ENCODE results near the gene PSMA6.

PSMA6 gene

GRCh38 chr14:35341751-35342488 lies 49.7 kb downstream of the PSMA6 start:
- Histone ChIP-seq H3K27me3 (ENCODE audit: insufficient read depth, low read depth) (no peaks in the 10 kb centered on the region), H3K27ac (peak overlapping the region; percentile 58), H3K4me2 (peak overlapping the region; percentile 62), H3K79me2 (ENCODE audit: insufficient read depth, low read depth) (no peaks in the 10 kb centered on the region), H4K20me1 (ENCODE audit: insufficient read depth) (no peaks in the 10 kb centered on the region), H3K4me1 (ENCODE audit: low read depth, poor library complexity, severe bottlenecking) (peaks cover 17% of the 10 kb centered on the region), H3K4me3 (IDR thresholded peaks at IDR 0.05; ENCODE audit: insufficient read depth, low read depth, low read length) (no peak overlapping the region), H3K9ac (peak overlapping the region; percentile 27; the same call in 1 of the 2 replicates), H2AFZ (ENCODE audit: low read depth) (peak overlapping the region; percentile 75), H3K36me3 (ENCODE audit: insufficient read depth) (no peaks in the 10 kb centered on the region)
- TF ChIP-seq CTCF (conservative IDR thresholded peaks at IDR 0.05; ENCODE audit: low read depth, low read length): no peak

- Histone ChIP-seq H3K4me2 (no peak overlapping the region), H2AFZ (ENCODE audit: low read depth) (peak overlapping the region; percentile 75; the same call in 1 of the 2 replicates), H3K27ac (peak overlapping the region; percentile 58; the same call in 1 of the 2 replicates), H3K4me3 (IDR thresholded peaks at IDR 0.05; ENCODE audit: insufficient read depth, low read depth, low read length) (no peak overlapping the region), H3K4me1 (ENCODE audit: low read depth, poor library complexity, severe bottlenecking) (peaks cover 17% of the 10 kb centered on the region), H3K27me3 (ENCODE audit: insufficient read depth, low read depth) (no peaks in the 10 kb centered on the region), H4K20me1 (ENCODE audit: insufficient read depth) (no peaks in the 10 kb centered on the region), H3K36me3 (ENCODE audit: insufficient read depth) (no peaks in the 10 kb centered on the region), H3K79me2 (ENCODE audit: insufficient read depth, low read depth) (no peaks in the 10 kb centered on the region), H3K9ac (no peak overlapping the region)
- TF ChIP-seq CTCF (conservative IDR thresholded peaks at IDR 0.05; ENCODE audit: low read depth, low read length): no peak
Measured at GRCh38 chr14:35342489-35343010, 50.4 kb downstream of the PSMA6 start.

GRCh38 chr14:35343702-35344101 lies 51.5 kb downstream of the PSMA6 start:
- no peak overlapping the region for H3K4me2 ChIP-seq
- no peaks in the 10 kb centered on the region for H3K79me2 ChIP-seq (ENCODE audit: insufficient read depth, low read depth)
- H3K36me3 ChIP-seq (ENCODE audit: insufficient read depth): no peaks in the 10 kb centered on the region
- TF ChIP-seq CTCF (conservative IDR thresholded peaks at IDR 0.05; ENCODE audit: low read depth, low read length): no peak
- H3K27ac ChIP-seq: no peak overlapping the region
- no peak overlapping the region for H2AFZ ChIP-seq (ENCODE audit: low read depth)
- no peaks in the 10 kb centered on the region for H4K20me1 ChIP-seq (ENCODE audit: insufficient read depth)
- H3K27me3 ChIP-seq (ENCODE audit: insufficient read depth, low read depth): no peaks in the 10 kb centered on the region
- H3K9ac ChIP-seq: no peak overlapping the region
- peaks cover 17% of the 10 kb centered on the region for H3K4me1 ChIP-seq (ENCODE audit: low read depth, poor library complexity, severe bottlenecking)
- H3K4me3 ChIP-seq (IDR thresholded peaks at IDR 0.05; ENCODE audit: insufficient read depth, low read depth, low read length): no peak overlapping the region

GRCh38 chr14:35344107-35344807 lies 52.1 kb downstream of the PSMA6 start:
- no peak overlapping the region for H3K27ac ChIP-seq
- no peaks in the 10 kb centered on the region for H3K27me3 ChIP-seq (ENCODE audit: insufficient read depth, low read depth)
- H3K4me2 ChIP-seq: no peak overlapping the region
- no peaks in the 10 kb centered on the region for H3K79me2 ChIP-seq (ENCODE audit: insufficient read depth, low read depth)
- H3K4me1 ChIP-seq (ENCODE audit: low read depth, poor library complexity, severe bottlenecking): peaks cover 17% of the 10 kb centered on the region
- H3K36me3 ChIP-seq (ENCODE audit: insufficient read depth): no peaks in the 10 kb centered on the region
- no peak for TF ChIP-seq CTCF (conservative IDR thresholded peaks at IDR 0.05; ENCODE audit: low read depth, low read length)
- H3K9ac ChIP-seq: no peak overlapping the region
- H4K20me1 ChIP-seq (ENCODE audit: insufficient read depth): no peaks in the 10 kb centered on the region
- no peak overlapping the region for H3K4me3 ChIP-seq (IDR thresholded peaks at IDR 0.05; ENCODE audit: insufficient read depth, low read depth, low read length)
- H2AFZ ChIP-seq (ENCODE audit: low read depth): no peak overlapping the region
